Activated CD4-positive, alpha-beta T cell treated with anti-CD3 and anti-CD28 coated beads for 1 hour (primary cell): Measurements from ENCODE around the gene FGG.

Source experiments
- DNase-seq: peaks from one replicate; pipeline ENCODE4 v3.0.0-alpha.2; 2020

FGG gene

GRCh38 chr4:154612472-154613414, at the start of gene FGG:
FGG (minus strand) TSS chr4:154612656; CDS start chr4:154612609, 47 bp downstream.
- DNase-seq: no peak

DNA sequence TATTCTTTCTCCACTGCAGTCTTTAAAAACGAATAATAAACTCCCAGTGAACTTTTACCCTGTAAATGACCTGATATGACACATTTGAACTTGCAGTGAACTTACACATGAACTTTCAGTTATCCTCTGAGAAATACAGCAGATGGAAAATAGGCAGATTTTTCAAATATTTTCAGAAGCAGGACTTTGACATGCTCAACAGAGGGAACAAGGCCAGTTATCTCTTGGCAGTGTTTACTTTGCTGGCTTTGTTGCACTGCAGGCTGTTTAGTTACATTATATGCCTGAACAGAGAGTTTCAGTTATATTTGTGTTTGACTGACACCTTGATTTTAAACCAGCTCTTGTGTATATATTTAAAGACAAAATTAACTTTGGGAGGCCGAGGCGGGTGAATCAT, 47.6 kb upstream of the FGG start:
- no peak for DNase-seq

DNA sequence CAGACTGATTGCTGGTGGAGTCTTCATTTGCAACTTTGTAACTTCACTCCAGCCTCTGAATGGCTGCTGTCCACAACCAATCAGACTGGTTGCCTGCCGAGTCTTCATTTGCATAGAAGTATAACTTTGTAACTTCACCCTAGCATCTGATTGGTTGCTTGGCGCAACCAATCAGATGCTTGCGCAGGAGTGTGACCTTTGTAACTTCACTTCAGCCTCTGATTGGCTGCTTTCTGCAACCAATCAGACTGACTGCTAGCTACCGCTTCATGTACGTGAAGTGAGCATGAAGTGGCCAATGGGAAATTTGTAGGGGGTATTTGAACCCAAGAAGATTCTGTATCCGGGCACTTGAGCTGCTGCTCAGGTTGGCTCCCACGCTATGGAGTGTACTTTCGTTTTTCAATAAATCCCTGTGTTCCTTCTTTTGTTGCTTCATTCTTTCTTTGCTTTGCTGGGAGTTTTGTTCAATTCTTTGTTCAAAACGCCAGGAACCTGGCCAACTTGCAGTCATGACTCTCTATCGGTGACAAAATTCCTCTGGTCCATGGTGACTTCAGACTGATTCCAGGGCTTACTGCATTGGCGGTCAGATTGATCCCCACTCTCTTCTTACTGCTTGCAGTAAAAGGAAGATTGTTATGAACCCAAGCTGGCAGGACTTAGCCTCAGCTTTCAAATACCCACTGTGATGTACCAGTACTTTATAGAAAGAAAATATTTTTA, 46.4 kb upstream of the FGG start:
- no peak for DNase-seq

DNA sequence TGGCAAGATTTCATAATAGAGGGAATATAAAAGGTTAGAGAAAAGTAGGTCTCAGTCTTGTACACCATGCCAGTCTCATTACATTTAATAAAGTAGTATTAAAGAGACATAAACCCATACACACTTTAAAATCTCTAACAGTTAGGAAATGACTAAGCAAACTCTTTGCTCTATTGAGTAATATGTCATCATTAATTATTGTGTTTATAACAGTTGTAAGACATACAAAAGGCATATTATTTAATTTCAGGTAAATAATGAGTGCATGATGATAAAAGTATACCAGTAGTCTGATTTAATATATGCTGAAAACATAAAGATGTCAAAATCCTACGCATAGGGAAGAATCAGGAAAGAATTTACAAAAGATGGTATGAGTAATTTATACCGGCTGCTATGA, 31.0 kb upstream of the FGG start:
- no peak for DNase-seq

- DNase-seq: no peak
Observed at GRCh38 chr4:154642373-154643009, 30.0 kb upstream of the FGG start.

DNA sequence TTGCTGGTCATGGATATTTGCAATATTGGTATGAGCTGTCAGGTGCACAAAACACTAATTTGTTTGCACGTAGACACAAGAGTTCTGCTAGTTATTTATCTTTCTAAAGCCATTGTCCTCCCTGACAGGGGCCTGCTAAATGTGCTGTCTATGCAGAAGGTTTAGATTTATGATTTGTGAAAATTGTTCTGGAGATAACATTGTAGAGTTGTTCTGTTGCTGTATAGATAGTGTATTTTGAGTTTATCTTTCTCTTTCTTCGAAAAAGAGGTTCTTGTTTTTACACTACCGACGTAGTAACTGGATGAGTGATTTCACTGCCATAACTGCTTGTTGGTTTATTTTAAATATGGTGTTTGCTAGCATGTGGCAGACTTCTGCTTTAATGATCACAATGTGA, 28.5 kb upstream of the FGG start:
- DNase-seq: no peak

GRCh38 chr4:154634058-154634457, 21.6 kb upstream of the FGG start:
- DNase-seq: no peak

- DNase-seq: no peak
Observed at GRCh38 chr4:154631828-154632227, 19.4 kb upstream of the FGG start.

DNA sequence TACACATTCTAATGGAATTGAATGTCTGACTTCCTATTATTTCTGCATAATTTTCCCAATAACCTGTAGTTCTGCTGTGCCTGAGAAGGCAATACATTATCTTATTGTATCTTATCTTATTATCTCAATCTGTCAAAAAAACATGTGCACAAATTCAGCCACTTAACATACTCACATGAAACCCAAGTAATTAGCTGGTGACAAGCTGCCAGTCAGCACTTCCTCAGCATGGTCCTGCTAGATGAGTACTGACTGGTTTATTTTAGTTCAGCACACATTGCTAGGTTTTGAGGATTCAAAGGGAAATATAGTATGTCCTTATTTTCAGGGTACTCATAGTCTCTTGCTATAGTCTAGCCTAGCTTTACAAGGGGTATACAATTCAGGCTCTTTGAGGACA, 17.9 kb upstream of the FGG start:
- DNase-seq: no peak

DNA sequence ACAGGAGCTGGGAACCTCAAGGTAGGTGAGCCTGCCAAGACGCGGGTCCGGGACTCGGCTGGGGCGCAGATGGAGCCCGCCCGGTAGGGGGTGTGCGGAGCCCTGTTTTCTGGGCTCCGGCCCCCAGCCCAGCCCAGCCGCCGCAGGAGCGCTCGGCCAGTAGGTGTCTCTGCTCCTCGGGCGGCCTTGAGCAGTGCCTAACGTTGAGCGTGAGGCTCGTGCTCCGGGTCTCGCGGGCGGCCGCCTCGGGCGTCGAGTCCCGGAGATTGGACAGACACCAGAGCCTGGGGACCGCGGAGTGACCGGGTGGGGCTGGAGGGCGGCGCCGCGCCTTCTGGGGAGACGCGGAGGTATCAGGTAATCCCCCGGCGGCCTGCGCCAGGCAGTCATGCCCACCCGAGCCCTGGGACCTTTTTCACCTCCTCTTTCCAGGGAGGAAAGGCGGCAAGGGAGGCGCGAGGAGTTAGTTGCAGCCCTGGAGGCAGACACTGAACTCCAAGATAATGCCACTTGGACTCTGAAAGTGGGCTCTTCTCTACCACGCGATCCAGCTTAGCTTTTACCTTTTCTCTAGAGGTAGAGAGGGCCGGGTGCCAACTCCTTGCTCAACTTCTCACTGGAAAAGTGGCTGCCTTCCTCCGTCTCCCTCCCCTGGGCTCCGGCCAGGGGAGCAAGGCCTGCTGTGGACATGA, 14.5 kb upstream of the FGG start:
- peak; percentile 24 for DNase-seq

- no peak for DNase-seq
Observed at GRCh38 chr4:154625971-154626370, 13.5 kb upstream of the FGG start.

DNA sequence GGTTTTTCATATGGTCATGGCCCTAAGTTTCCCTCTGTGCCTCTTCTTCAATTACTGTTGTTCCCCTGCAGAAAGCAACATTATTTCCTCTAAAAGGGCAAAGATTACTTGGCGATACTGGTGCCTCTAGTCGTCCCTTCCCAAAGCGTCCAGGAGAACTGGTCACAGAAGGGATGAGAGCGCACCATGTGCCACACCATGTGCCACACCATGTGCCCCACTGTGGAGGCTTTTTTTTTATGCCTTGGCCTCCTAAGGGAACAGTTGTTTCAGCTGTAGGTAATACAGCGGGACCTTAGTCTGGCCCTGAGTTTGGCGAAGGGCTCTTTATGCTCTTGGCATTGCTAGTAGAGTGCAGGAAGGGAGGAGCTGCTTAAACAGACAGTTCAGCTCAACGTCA, 11.5 kb upstream of the FGG start:
- DNase-seq: no peak

DNA sequence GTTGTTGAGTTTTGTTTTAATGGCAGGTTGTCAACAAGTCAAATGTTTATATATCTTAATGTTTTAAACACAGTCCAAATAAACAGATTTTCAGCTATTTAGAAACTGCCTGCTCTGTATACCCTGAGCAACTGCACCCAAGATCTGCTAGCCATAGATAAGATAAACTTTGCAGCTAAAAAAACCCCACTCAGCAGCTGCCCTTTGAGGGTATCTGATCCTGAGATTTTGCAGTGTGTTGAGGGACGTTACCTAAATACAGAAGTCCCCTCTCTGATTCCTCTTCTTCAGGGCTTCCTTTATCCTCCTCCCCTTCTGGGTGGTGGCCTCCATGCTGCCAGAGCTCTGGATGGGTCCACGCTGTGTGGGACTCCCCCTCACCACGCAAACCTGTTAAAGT, 11.0 kb upstream of the FGG start:
- no peak for DNase-seq

DNA sequence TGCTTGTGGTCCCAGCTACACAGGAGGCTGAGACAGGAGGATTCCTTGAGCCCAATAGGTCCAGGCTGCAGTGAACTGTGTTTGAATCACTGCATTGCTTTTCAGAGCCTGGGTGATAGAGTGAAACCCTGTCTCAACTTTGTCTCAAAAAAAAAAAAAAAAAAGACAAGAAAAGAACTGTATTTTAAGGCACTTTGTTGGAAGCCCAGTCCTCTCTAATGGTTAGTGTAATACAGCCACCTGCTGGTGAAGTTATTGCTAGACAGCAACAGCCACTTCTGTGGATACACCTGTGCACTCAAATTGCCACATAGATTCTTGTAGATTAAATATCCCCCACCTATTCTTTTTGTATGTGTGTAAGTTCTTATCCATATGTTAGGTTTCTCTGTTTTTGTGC, 10.1 kb upstream of the FGG start:
- no peak for DNase-seq

DNA sequence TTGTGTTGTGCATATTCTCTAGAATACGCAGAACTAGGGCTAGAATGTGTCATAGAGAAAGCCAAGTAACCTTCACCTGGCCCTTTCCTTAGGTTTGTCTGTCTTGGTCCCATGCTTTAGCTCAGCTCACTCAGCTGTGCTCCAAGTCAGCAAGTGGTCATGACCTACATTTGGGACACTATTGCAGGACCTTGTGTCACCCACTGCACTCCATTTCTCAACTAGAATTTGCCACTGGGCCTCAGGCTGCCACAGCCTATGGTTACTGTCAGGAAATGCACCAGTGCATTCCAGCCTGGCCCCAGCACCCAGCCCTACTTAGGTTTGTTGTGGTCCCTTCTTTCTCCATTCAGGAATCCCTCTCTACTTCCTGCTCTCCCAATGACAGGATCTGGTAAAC, 7.7 kb upstream of the FGG start:
- DNase-seq: no peak

DNA sequence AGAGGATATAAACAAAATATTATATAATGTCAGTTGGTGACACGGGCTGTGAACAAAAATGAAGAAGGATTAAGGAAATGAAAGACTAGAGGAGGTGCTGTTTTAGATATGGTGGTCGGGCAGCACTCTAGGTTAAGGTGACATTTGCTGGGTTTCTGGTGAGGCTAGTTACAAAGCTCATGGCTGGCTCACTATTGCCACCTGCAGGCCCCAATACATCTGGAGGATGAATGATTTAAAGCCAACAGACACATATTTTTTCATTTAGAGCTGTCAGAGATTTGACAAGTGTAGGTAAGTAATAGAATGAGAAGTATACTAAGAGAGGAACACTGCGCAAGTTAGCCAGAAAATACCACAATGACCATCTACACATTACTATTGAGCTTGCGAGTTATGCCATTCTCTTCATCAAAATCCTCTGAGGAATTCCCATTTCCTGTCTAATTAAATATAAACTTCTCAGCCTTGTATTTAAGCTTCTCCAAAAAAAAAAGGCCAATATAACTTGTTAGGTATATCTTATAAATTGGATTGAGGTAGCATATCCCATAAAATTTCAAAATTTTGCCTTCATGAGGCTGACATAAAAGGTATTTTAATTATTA, 6.4 kb upstream of the FGG start:
- DNase-seq: peak; percentile 17

- DNase-seq: no peak
Observed at GRCh38 chr4:154617820-154618317, 5.4 kb upstream of the FGG start.

GRCh38 chr4:154616731-154617130, 4.3 kb upstream of the FGG start:
- no peak for DNase-seq

DNA sequence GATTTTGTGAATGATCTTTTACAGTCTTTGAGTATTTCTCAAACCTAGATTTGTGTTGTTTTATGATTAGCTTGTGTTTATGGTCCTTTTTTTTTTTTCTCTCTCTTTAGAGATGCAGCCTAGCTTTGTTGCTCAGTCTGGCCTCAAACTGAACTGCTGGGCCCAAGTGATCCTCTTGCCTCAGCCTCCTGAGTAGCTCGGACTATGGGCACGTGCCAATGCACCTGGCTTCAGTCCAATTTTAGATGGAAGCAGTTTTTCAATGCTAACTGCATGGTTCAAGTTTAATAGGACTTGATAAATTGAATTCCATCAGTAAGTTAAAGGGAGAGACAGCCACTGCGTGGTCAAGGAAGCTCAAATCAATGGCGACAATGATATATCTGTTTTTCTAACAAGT, 3.8 kb upstream of the FGG start:
- no peak for DNase-seq

DNA sequence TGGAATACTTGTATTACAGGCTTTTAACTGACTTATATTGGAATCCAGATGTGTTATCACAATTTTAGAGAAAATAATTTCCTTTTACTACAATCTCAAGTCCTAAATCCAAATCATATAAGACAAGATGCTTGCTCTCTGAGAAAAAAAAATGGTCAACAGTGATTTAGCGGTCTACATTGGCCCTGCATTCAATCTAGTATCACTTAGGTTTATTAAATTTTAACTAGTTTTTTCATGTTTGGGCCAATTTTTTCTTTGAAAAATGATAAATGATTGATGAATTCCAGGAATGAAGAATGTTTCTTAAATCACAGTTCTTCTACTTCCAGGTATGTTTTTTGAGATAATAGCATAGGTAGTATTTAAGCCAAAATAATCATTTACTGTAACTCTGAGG, 2.8 kb upstream of the FGG start:
- DNase-seq: no peak

- DNase-seq: no peak
Observed at GRCh38 chr4:154614306-154614705, 1.9 kb upstream of the FGG start.

GRCh38 chr4:154611833-154612232, 623 bp downstream of the FGG start:
- no peak for DNase-seq

- DNase-seq: no peak
Observed at GRCh38 chr4:154610582-154610981, 1.9 kb downstream of the FGG start.
